Body of pancreas (tissue), 4 donors: Measurements from ENCODE around the gene DIP2B. TPM values are rescaled to one million over a fixed set of nuclear protein-coding genes. Genes with fewer than 3 reads are reported as not detected.

Experiments used
- ATAC-seq: fragments of 150-250 bp; one replicate; pipeline ENCODE4 v1.9.1; 2016
- DNase-seq, 4 donors: peaks; one replicate each; pipeline ENCODE4 v3.0.0-alpha.2; 2019
- H3K27ac ChIP-seq, 4 donors: fragments of 200-600 bp; sonication (generic); 1 replicate in 3 of 4; 2 replicates in 1 of 4; pipeline versions ENCODE4 v1.5.1 to v1.6.1; 2016 to 2019; ENCODE audit warnings: mild to moderate bottlenecking in 1 of 4, mixed read lengths in 1 of 4, moderate library complexity in 1 of 4
- H3K27me3 ChIP-seq, 2 donors: fragments of 200-600 bp; sonication (generic); one replicate each; pipeline ENCODE4 v1.6.0; 2016; ENCODE audit warnings: mild to moderate bottlenecking in 1 of 2
- H3K36me3 ChIP-seq, 2 donors: fragments of 200-600 bp; sonication (generic); replicated peaks in 1 of 2; 2 replicates each; pipeline ENCODE4 v1.5.1; 2016; ENCODE audit warnings: low read depth in 2 of 2; ENCODE audit not compliant: insufficient read depth in 1 of 2
- H3K4me1 ChIP-seq: fragments of 200-600 bp; sonication (generic); one replicate; pipeline ENCODE4 v1.6.0; 2016
- H3K4me3 ChIP-seq, 2 donors: fragments of 200-600 bp; sonication (generic); 1 replicate in 1 of 2; 2 replicates in 1 of 2; pipeline ENCODE4 v1.5.1; 2016 to 2019
- H3K9me3 ChIP-seq, 3 donors: fragments of 200-600 bp; sonication (generic); 1 replicate in 2 of 3; 2 replicates in 1 of 3; pipeline ENCODE4 v1.5.1; 2016
- CTCF ChIP-seq, 7 experiments: fragments of 450-650 bp in 4 of 7; fragments of 200-600 bp in 3 of 7; sonication (generic) in 3 of 7; IDR thresholded peaks; one replicate each; pipeline ENCODE4 v1.5.1; 2016 to 2019; ENCODE audit warnings: antibody characterized with exemption in 7 of 7
- POLR2A ChIP-seq, 3 donors: fragments of 450-650 bp; IDR thresholded peaks; one replicate each; pipeline ENCODE4 v1.6.1; 2016; ENCODE audit warnings: antibody characterized with exemption in 3 of 3, mild to moderate bottlenecking in 2 of 3
- WGBS, 2 donors: methylation state at CpG; one replicate each; pipeline ENCODE4 v1.1.5; 2017; 5-methylcytosine and 5-hydroxymethylcytosine counted together
- intact Hi-C: fragments of 100-400 bp; cut with DNase I; formaldehyde crosslinking; loops from one replicate; pipeline ENCODE4 v1.15.1; 2023
- total RNA-seq, 2 donors: library from RNA; depleted of rRNA; stranded (reverse); fragments of >200 nt; gene quantifications; one replicate each; pipeline ENCODE4 v1.1.0, GENCODE V29; 2016

Gene DIP2B
- total RNA-seq, 2 donors from 2014 or later, result 15.8 to 28.7 TPM

- H3K27me3 ChIP-seq, result no peaks in the 10 kb centered on the region
- H3K4me1 ChIP-seq, result peaks cover 38% of the 10 kb centered on the region
- no peaks in the 10 kb centered on the region for H3K36me3 ChIP-seq
- no peak overlapping the region for H3K4me3 ChIP-seq
- H3K9me3 ChIP-seq, result no peaks in the 10 kb centered on the region
- DNase-seq, result no peak
- TF ChIP-seq CTCF (IDR thresholded peaks at IDR 0.05), result no peak
- TF ChIP-seq POLR2A (IDR thresholded peaks at IDR 0.05), result no peak
- WGBS, 2 donors, result 47 to 50% methylated on average over 2 of the region's 2 CpGs
- intact Hi-C loops, result no loop called here
- no peak overlapping the region for H3K27ac ChIP-seq
- no peak for ATAC-seq
Measured at GRCh38 chr12:50617657-50618056, 112.9 kb downstream of the DIP2B start.

DNA sequence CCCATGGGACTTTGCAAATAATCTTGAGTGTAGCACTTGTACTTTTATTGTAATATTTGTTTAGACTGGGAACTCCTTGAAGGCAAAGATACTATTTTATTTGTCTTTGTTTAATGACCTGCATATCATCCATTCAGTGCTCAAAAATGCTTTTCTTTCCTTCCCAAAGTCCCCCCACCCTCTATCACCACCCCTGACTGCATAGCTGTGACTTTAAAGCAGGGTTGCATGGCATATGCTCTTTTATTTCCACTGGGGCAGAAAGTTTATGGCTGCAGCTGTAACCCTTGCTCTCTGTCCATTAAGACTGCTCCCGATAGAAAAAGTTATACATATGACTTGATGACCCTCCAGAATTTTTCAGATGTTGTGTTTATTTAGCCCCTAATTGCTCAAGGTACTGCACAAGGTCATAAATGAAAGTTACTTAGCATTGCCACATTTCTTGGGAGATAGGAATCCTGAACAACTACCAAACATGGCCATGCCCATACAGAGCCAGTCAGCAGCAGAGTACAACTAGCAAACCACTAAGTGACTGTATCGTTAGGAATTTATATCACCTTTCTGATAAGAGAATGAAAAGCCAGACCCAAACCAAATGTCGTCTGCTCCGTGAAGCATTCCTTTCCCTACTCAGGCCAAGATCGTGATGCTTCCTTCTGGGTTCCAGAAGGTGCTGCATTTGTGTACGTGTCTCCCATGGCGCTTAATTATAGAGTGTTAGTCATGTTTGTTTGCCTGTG lies 114.3 kb downstream of the DIP2B start:
- TF ChIP-seq POLR2A (IDR thresholded peaks at IDR 0.05) (no peak), CTCF (IDR thresholded peaks at IDR 0.05) (no peak)
- no peaks in the 10 kb centered on the region for H3K36me3 ChIP-seq
- no peak overlapping the region for H3K4me3 ChIP-seq
- intact Hi-C loops, result no loop called here
- ATAC-seq (peak; percentile 81), DNase-seq (peak in 1 of 4 donors; percentile 13)
- H3K9me3 ChIP-seq, result no peaks in the 10 kb centered on the region
- peaks cover 36% of the 10 kb centered on the region for H3K4me1 ChIP-seq
- H3K27ac ChIP-seq, result peak overlapping the region in 2 of 4 donors; percentile 41 to 55
- no peaks in the 10 kb centered on the region for H3K27me3 ChIP-seq
- 55 to 66% methylated on average over 7 of the region's 7 CpGs for WGBS, 2 donors

- Histone ChIP-seq H3K4me1 (peaks cover 32% of the 10 kb centered on the region), H3K27ac (peak overlapping the region in 2 of 4 donors; percentile 41 to 55), H3K4me3 (no peak overlapping the region), H3K36me3 (no peaks in the 10 kb centered on the region), H3K27me3 (no peaks in the 10 kb centered on the region), H3K9me3 (no peaks in the 10 kb centered on the region)
- 92 to 97% methylated on average over 2 of the region's 2 CpGs for WGBS, 2 donors
- intact Hi-C loops, result no loop called here
- TF ChIP-seq CTCF (IDR thresholded peaks at IDR 0.05) (no peak), POLR2A (IDR thresholded peaks at IDR 0.05) (no peak)
- no peak for DNase-seq
- ATAC-seq, result no peak
Measured at GRCh38 chr12:50619610-50619958, 114.8 kb downstream of the DIP2B start.

GRCh38 chr12:50620109-50620977 lies 115.6 kb downstream of the DIP2B start:
- DNase-seq (peak in 1 of 4 donors; percentile 15), ATAC-seq (peak; percentile 39)
- WGBS, 2 donors, result 72 to 76% methylated on average over 6 to 9 of the region's 9 CpGs
- Histone ChIP-seq H3K4me1 (peaks cover 32% of the 10 kb centered on the region), H3K27ac (peak overlapping the region in 1 of 4 donors; percentile 55), H3K4me3 (no peak overlapping the region), H3K36me3 (no peaks in the 10 kb centered on the region), H3K9me3 (no peaks in the 10 kb centered on the region), H3K27me3 (no peaks in the 10 kb centered on the region)
- intact Hi-C loops, result loop anchor here (10.0 kb wide), 1 partner anchor 56 kb away; no protein-coding TSS in a partner anchor
- no peak for TF ChIP-seq POLR2A (IDR thresholded peaks at IDR 0.05)

DNA sequence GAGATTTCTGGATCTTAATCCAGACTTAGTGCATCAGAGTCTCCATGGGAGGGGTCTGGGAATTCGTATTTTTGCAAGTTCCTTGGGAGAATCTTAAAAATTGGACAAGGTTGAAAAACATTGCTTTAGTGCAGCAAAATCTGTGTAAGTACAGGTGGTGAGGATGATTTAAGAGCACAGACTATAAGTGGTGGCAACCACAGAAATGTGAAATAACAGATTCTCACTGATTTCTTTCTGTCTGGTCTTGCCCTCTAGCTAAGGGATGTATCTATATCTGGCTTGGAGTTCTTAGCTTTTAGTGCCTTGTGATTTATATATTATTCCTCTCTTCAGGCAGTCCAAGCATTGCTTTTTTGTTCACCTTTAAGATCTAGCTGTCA lies 116.2 kb downstream of the DIP2B start:
- no peaks in the 10 kb centered on the region for H3K9me3 ChIP-seq
- no peaks in the 10 kb centered on the region for H3K36me3 ChIP-seq
- intact Hi-C loops, result loop anchor here (10.0 kb wide), 1 partner anchor 56 kb away; no protein-coding TSS in a partner anchor
- 75 to 76% methylated on average over 1 of the region's 1 CpG for WGBS, 2 donors
- ATAC-seq (no peak), DNase-seq (no peak)
- peak overlapping the region in 1 of 4 donors; percentile 55 for H3K27ac ChIP-seq
- TF ChIP-seq CTCF (IDR thresholded peaks at IDR 0.05) (no peak), POLR2A (IDR thresholded peaks at IDR 0.05) (no peak)
- no peak overlapping the region for H3K4me3 ChIP-seq
- H3K4me1 ChIP-seq, result peaks cover 32% of the 10 kb centered on the region
- no peaks in the 10 kb centered on the region for H3K27me3 ChIP-seq
